ENCODE data around the gene TSEN54.

Gene TSEN54

DNA sequence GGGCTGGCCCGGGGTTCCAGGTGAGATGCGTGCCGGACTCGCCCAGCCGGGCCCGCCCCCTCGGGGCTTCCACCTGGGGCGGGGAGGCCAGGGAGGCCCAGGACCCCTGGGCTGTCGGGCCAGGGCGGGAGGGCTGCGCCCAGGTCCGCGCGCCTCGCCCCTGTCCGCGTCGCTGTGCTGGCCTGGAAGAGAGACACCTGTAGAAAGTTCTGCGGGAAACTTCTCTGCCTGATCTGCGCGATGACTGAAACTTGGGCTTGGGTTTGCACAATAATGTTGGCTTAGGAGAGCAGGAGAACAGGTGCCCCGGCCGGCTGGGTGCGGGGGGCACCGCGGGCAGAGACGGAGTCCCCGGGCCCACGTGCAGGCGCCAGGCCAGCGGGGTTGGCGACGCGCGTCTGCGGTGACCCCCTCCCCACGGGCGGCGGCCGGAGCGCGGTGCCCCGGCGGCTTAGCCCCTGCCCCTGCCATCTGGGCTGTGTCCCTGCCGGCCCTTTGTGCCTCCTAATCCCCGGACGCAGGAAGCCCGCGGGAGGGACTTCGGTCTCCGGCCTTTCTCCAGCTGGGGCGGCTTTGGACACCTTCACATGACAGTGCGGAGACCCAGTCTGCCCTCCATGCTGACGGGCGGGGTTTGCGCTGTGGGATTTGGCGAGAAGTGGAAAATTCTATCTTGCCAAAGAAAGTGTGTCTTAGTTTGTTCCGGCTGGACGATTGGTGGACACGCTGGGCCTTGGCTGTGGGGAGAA lies 9.7 kb downstream of the TSEN54 start:
- DNase-seq (ENCODE audit: low read depth): no peak
- peak overlapping the region; percentile 59 for H3K4me3 ChIP-seq (ENCODE audit: low read depth, low read length)
- TF ChIP-seq, protein P1, sequence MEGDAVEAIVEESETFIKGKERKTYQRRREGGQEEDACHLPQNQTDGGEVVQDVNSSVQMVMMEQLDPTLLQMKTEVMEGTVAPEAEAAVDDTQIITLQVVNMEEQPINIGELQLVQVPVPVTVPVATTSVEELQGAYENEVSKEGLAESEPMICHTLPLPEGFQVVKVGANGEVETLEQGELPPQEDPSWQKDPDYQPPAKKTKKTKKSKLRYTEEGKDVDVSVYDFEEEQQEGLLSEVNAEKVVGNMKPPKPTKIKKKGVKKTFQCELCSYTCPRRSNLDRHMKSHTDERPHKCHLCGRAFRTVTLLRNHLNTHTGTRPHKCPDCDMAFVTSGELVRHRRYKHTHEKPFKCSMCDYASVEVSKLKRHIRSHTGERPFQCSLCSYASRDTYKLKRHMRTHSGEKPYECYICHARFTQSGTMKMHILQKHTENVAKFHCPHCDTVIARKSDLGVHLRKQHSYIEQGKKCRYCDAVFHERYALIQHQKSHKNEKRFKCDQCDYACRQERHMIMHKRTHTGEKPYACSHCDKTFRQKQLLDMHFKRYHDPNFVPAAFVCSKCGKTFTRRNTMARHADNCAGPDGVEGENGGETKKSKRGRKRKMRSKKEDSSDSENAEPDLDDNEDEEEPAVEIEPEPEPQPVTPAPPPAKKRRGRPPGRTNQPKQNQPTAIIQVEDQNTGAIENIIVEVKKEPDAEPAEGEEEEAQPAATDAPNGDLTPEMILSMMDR (conservative IDR thresholded peaks at IDR 0.05; ENCODE audit: low read depth, low read length): no peak

DNA sequence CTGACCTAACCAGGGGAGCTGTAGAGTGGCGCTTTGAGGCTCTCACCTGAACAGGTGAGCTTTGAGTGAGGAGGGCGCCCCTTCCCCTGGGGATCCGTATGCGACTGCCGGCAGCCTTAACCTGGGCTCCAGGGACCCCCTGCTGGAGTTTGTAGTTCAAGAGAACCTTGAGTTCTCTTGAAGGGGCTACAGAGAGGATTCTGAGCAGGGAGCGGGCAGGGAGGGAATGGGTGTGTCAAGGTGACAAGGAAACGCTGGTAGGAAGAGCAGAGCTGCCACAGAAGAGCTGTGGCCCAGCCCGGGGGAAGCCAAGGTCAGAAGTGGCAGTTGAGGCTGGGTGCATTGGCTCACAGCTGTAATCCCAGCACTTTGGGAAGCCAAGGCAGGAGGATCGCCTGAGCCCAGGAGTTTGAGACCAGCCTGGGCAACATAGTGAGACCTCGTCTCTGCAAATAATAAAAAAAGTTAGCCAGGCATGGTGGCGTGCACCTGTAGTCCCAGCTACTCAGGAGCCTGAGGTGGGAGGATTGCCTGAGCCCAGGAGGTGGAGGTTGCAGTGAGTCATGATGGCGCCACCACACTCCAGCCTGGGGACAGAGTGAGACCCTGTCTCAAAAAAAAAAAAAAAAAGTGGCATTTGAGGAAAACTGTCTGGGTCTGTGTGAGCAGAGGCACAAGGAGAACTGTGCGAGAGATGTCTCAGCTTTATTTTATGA lies 10.4 kb downstream of the TSEN54 start:
- no peak for DNase-seq (ENCODE audit: low read depth)
- TF ChIP-seq, protein P1 (conservative IDR thresholded peaks at IDR 0.05; ENCODE audit: low read depth, low read length): no peak
- H3K4me3 ChIP-seq (ENCODE audit: low read depth, low read length): no peak overlapping the region

DNA sequence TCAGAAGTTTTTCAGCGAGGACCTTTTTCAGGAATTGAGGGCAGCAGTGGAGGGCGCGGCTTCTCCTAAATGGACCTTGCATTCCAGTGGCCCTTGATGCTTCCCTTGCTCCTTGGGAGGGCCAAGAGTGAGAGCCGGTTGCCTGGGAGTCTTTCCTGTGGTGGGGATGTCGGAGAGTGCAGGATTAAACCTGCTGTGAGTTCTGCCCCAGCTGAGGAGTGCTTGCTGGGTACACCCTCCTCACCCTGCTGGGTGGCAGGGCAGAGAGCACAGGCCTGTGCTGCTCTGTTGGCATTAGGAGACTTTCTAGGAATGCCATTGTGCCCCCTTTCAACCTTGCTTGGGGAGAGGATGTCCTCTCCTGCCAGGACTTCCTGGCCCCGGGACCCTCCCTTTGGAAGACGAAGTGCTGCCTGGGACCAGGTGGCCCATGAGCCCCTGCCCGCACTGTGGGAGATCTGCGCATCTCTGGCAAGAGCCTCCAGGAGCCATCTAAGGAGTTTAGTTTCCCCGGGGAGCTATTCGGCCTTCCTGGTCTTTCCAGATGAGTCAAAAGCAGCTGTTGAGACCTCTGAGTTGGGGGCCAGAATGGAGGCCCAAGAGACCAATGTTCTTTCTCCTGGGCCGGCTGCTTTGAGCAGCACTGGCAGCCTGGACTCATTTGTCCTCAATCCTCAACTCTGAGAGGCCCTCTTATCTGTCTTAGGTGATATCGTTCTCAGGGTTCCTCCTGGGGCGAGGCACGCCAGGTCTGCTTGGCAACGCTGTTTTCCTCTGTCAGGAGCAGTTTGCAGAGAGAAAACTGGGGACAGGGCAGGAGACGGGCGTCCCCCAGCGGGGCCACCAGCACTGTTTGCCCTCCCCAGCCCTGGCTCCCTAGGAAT lies 14.8 kb downstream of the TSEN54 start:
- TF ChIP-seq, protein P1 (conservative IDR thresholded peaks at IDR 0.05; ENCODE audit: low read depth, low read length): no peak
- no peak for DNase-seq (ENCODE audit: low read depth)
- H3K4me3 ChIP-seq (ENCODE audit: low read depth, low read length): no peak overlapping the region

DNA sequence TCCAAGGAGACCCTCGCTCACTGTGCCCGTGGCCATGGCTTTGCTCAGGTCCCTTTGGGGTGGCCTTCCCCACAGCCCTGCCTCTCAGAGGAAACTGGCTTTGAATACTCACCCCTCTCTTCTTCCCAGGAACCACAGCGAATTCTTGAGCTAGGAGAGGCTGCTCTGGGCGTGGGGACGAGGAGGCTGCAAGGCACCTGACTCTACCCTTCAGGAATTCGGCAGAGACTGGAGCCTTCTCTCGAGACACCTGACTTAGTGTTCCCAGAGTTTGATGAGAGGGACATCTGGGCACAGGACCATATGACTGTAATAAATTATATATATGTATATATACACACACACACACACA lies 15.4 kb downstream of the TSEN54 start:
- no peak overlapping the region for H3K4me3 ChIP-seq (ENCODE audit: low read depth, low read length)
- TF ChIP-seq, protein P1 (conservative IDR thresholded peaks at IDR 0.05; ENCODE audit: low read depth, low read length): no peak

DNA sequence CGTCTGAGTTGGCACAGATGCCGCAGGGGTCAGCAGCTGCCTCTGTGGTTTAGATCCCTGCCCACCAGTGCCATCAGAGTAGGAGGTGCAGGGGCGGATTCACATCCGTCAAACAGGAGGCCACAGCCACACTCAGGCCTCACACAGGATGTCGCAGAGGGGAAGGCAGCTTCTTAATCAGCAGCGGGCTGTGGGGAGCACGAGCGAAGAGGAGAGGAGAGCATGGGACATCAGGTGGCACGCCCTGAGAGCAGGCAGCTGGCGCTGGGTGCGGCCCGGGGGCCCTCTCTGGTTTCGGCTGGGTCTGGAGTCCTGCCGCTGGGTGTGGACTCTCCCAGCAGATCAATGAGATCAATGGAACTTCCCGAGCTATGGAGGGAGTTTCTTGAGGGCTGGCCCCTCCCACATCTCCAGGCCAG lies 18.8 kb downstream of the TSEN54 start:
- H3K4me3 ChIP-seq (ENCODE audit: low read depth, low read length): no peak overlapping the region
- no peak for DNase-seq (ENCODE audit: low read depth)
- TF ChIP-seq, protein P1 (conservative IDR thresholded peaks at IDR 0.05; ENCODE audit: low read depth, low read length): no peak

More for the DNA sequence above, 15.4 kb downstream of the TSEN54 start:
- no peak for DNase-seq (ENCODE audit: low read depth)

DNA sequence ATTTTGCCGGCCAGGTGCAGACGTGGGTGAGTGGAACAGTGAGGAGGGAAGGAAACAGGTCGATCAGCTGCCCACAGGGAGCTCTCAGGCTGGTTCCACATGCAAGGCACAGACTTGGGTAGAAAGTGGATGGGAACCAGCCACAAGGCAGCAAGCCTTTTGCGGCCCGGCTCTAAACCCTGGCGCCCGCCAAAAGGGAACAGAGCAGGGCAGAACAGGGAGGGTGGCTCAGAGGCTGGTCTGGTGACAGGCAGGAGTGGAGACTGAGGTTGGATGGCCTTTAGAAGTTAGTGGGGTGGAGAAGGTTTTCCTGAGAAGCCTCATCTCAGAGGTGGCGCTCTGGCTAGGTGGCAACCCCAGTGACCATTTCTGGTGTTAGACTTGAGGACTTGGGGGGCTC lies 19.5 kb downstream of the TSEN54 start:
- H3K4me3 ChIP-seq (ENCODE audit: low read depth, low read length): no peak overlapping the region
- TF ChIP-seq, protein P1 (conservative IDR thresholded peaks at IDR 0.05; ENCODE audit: low read depth, low read length): no peak
- no peak for DNase-seq (ENCODE audit: low read depth)
